Measurements from ENCODE around the gene PHC1. TPM values are rescaled to one million over a fixed set of nuclear protein-coding genes. Genes with fewer than 3 reads are reported as not detected.
"Not testable (repeated sequence)": the region's sequence is repeated elsewhere in the genome, so short reads cannot be mapped to it uniquely, and the experiment has no call there.

Gene PHC1
- total RNA-seq, 1 experiment from 2014 or later = 40.3 TPM

DNA sequence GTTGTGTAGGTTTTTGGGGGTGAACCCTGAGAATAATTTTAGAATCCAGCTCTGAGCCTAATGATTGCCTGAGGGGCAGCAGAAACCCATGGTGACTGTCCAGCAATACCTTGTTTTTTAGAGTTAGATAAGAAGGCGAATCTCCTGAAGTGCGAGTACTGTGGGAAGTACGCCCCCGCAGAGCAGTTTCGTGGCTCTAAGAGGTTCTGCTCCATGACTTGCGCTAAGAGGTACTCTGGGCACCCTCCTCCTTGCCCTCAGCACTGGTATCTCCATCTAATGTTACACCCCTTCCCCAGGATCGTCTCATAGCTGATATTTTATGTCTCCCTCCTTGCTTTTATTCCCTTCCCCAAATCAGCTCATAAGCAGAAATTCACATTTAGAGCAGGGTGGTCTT is 22.4 kb downstream of the PHC1 start:
- intact Hi-C loops (cut with micrococcal nuclease; ENCODE audit: unreplicated experiment) = no loop called here
- no TSS peak for BruUV-seq (replicated peaks)
- Histone ChIP-seq H3K27ac (ENCODE audit: low read depth, low read length, poor library complexity, severe bottlenecking) (no peak overlapping the region), H3K27me3 (replicated peaks; ENCODE audit: insufficient read depth, low read depth, low read length, poor library complexity) (no peaks in the 10 kb centered on the region), H3K36me3 (ENCODE audit: insufficient read depth, low read length, poor library complexity, severe bottlenecking) (peaks cover 24% of the 10 kb centered on the region), H3K4me3 (ENCODE audit: low read depth, low read length, poor library complexity, severe bottlenecking) (no peak overlapping the region), H3K9me3 (ENCODE audit: low read depth, low read length, poor library complexity, severe bottlenecking) (no peaks in the 10 kb centered on the region), H3K4me1 (ENCODE audit: insufficient read depth, low read length, poor library complexity, severe bottlenecking) (no peaks in the 10 kb centered on the region)
- no peak for TF ChIP-seq EZH2 (IDR thresholded peaks at IDR 0.05; ENCODE audit: borderline replicate concordance, low read depth, low read length, poor library complexity, severe bottlenecking)
- TF ChIP-seq, protein P1, sequence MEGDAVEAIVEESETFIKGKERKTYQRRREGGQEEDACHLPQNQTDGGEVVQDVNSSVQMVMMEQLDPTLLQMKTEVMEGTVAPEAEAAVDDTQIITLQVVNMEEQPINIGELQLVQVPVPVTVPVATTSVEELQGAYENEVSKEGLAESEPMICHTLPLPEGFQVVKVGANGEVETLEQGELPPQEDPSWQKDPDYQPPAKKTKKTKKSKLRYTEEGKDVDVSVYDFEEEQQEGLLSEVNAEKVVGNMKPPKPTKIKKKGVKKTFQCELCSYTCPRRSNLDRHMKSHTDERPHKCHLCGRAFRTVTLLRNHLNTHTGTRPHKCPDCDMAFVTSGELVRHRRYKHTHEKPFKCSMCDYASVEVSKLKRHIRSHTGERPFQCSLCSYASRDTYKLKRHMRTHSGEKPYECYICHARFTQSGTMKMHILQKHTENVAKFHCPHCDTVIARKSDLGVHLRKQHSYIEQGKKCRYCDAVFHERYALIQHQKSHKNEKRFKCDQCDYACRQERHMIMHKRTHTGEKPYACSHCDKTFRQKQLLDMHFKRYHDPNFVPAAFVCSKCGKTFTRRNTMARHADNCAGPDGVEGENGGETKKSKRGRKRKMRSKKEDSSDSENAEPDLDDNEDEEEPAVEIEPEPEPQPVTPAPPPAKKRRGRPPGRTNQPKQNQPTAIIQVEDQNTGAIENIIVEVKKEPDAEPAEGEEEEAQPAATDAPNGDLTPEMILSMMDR (conservative IDR thresholded peaks at IDR 0.05; ENCODE audit: low read depth, low read length) = no peak
- ChIA-PET CTCF (no interaction called here), POLR2A (ENCODE audit: low non-redundant PET) (no interaction called here)
- DNase-seq (ENCODE audit: low spot score) = no peak

DNA sequence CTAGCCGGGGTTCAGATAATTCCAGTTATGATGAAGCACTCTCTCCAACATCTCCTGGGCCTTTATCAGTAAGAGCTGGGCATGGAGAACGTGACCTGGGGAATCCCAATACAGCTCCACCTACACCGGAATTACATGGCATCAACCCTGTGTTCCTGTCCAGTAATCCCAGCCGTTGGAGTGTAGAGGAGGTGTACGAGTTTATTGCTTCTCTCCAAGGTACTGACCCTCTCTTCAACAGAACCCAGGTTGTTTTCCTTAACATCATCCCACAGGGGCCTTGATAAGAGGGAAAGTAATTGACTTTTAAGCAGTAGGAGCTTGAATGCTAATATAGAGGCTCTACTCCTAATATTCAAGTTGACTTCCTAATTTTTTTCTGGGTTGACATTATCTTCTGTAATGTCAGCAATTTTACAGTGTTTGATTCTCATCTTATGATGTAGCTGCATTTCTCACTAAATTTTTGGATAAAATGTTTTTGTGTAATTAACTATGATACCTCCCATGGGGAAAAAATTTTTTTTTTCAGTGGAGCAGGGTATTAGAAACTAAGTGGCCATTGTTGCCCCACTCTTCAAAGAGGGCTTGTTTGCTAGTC is 23.6 kb downstream of the PHC1 start:
- H3K27me3 ChIP-seq (replicated peaks; ENCODE audit: insufficient read depth, low read depth, low read length, poor library complexity); H3K9me3 ChIP-seq (ENCODE audit: low read depth, low read length, poor library complexity, severe bottlenecking); H3K4me1 ChIP-seq (ENCODE audit: insufficient read depth, low read length, poor library complexity, severe bottlenecking); intact Hi-C loops (cut with micrococcal nuclease; ENCODE audit: unreplicated experiment); POLR2A ChIA-PET (ENCODE audit: low non-redundant PET); CTCF ChIA-PET; H3K4me3 ChIP-seq (ENCODE audit: low read depth, low read length, poor library complexity, severe bottlenecking); BruUV-seq (replicated peaks); H3K27ac ChIP-seq (ENCODE audit: low read depth, low read length, poor library complexity, severe bottlenecking); DNase-seq (ENCODE audit: low spot score): not testable (repeated sequence)
- peaks cover 34% of the 10 kb centered on the region for H3K36me3 ChIP-seq (ENCODE audit: insufficient read depth, low read length, poor library complexity, severe bottlenecking)

DNA sequence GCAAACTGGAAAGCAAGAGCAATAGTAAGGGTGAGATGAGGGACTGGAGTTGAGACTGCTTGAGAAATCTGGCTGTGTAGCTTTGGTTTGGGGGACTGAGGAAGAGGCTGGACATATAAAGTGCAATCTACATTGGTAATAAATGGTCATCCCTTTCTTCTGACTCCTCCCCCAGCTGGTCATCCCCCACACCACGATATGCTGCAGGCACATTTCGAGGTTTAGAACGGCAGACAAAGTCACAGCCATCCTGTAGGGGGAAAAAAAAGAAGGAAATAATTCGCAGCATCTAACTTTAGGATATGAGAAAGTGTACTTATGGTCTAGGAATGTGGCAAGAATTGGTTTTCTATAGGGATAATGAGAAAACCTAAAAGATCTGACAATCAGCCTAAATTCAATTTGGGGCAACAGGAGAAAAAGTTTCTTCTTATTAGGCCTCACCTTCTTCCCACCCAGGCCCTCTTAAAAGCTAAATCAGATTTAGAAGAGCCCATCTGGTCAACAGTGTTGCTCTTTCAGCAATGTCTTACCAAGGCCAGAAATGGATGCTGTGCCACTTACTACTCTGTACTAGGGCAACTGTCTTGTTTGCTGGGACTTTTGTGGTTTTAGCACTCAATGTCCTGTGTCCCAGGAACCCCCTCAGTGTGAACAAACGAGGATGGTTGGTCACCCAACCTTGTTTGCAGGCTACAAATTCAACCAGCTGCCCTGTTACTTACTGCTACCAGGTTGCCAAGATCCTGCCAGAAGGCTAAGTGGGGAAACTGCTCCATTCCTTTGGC is 27.6 kb downstream of the PHC1 start:
- ChIA-PET POLR2A (ENCODE audit: low non-redundant PET) (no interaction called here), CTCF (no interaction called here)
- H3K27ac ChIP-seq (ENCODE audit: low read depth, low read length, poor library complexity, severe bottlenecking) = no peak overlapping the region
- no peak for DNase-seq (ENCODE audit: low spot score)
- intact Hi-C loops (cut with micrococcal nuclease; ENCODE audit: unreplicated experiment) = no loop called here
- no peaks in the 10 kb centered on the region for H3K4me1 ChIP-seq (ENCODE audit: insufficient read depth, low read length, poor library complexity, severe bottlenecking)
- H3K27me3 ChIP-seq (replicated peaks; ENCODE audit: insufficient read depth, low read depth, low read length, poor library complexity) = no peaks in the 10 kb centered on the region
- BruUV-seq (replicated peaks) = no TSS peak
- TF ChIP-seq EZH2 (IDR thresholded peaks at IDR 0.05; ENCODE audit: borderline replicate concordance, low read depth, low read length, poor library complexity, severe bottlenecking) = no peak
- TF ChIP-seq, protein P1 (conservative IDR thresholded peaks at IDR 0.05; ENCODE audit: low read depth, low read length) = no peak
- H3K4me3 ChIP-seq (ENCODE audit: low read depth, low read length, poor library complexity, severe bottlenecking) = no peak overlapping the region
- H3K36me3 ChIP-seq (ENCODE audit: insufficient read depth, low read length, poor library complexity, severe bottlenecking) = peaks cover 59% of the 10 kb centered on the region
- H3K9me3 ChIP-seq (ENCODE audit: low read depth, low read length, poor library complexity, severe bottlenecking) = no peaks in the 10 kb centered on the region
